SK-MEL-5 (cell line): Measurements from ENCODE around the gene LMO7. TPM values are rescaled to one million over a fixed set of nuclear protein-coding genes. Genes with fewer than 3 reads are reported as not detected.

ENCODE experiments used
- DNase-seq: peaks from one replicate; pipeline ENCODE4 v3.0.0-alpha.2; 2016; ENCODE audit warnings: low read depth, low spot score
- in situ Hi-C: cut with HindIII; loops from 2 replicates; pipeline ENCODE4 v1.10.0; 2016; ENCODE audit warnings: low sequenced_read_pairs, high pct_unique_total_duplicates, low pct_unique_long_range_greater_than_20kb
- total RNA-seq: library from RNA; depleted of rRNA; stranded (reverse); fragments of >200 nt; shearing (Covaris generic); gene quantifications from 2 replicates; pipeline ENCODE4 v1.2.3, GENCODE V29; 2014; rRNA removed

Gene LMO7
- total RNA-seq, 1 experiment from 2014 or later, result 2.4 TPM

DNA sequence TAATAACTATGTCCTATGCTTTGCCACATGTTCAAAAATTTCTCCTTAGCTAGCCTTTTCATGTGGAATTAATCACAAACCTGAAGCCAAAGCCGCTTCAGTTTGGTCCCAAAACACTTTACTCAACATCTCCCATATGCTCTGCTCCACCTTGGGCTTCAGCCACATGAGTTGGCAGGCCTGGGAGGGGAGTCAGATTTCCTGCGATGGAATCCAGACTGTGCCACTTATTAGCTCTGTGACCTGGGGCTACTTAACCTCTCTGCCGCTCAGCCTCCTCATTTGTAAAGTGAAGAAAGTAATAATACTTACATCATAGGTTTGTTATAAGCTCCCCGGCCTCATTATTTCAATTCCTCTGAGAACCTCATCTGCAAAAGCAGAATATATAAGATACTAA is 272.0 kb downstream of the LMO7 start:
- in situ Hi-C loops, result no loop called here

More for the DNA sequence above, 272.0 kb downstream of the LMO7 start:
- no peak for DNase-seq

Other genes starting within 250 kb of the LMO7 start
- 36.9 and 39.2 TPM in 2 replicates for gene TBC1D4, start 154.2 kb upstream of the LMO7 start, total RNA-seq
- 214 TPM in 2 replicates for gene COMMD6, start 98.5 kb upstream of the LMO7 start, total RNA-seq
- 48.2 and 54.7 TPM in 2 replicates for gene UCHL3, start 86.5 kb upstream of the LMO7 start, total RNA-seq